ENCODE data around the gene VIT. TPM values are rescaled to one million over a fixed set of nuclear protein-coding genes. Genes with fewer than 3 reads are reported as not detected.

Gene VIT
- total RNA-seq, 2 donors from 2014 or later, result 2.0 to 10.7 TPM

GRCh38 chr2:36798724-36799123, 102.2 kb downstream of the VIT start:
- TF ChIP-seq POLR2A (IDR thresholded peaks at IDR 0.05) (no peak), CTCF (IDR thresholded peaks at IDR 0.05) (no peak), POLR2AphosphoS5 (IDR thresholded peaks at IDR 0.05) (no peak)
- no peaks in the 10 kb centered on the region for H3K4me1 ChIP-seq (replicated peaks)
- H3K27me3 ChIP-seq (replicated peaks; ENCODE audit: insufficient read depth), result no peaks in the 10 kb centered on the region
- intact Hi-C loops (cut with DNase I), result no loop called here
- DNase-seq (ENCODE audit: low spot score), result no peak
- no peaks in the 10 kb centered on the region for H3K9me3 ChIP-seq
- no peak overlapping the region for H3K27ac ChIP-seq
- no peak overlapping the region for H3K4me3 ChIP-seq
- H3K36me3 ChIP-seq, result no peaks in the 10 kb centered on the region
- 87% methylated on average over 3 of the region's 3 CpGs for WGBS

DNA sequence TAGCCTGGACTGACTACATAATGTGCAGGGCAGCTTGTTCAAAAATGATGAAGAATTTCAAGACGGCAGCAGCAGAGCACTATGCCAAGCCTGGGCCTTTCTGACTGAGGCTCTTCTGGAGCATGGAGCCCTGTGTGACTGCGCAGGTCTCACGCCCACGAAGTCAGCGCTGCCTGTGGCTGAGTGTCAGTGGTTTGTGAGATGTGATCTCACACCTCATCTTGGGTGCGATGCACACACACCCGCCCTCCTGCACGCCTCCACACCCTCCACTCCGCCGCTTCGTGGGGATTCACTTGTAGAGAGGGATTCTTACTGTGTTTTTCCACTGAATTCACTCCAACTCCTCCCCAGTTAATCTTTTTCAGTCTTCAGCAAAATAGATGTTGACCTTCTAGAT, 103.9 kb downstream of the VIT start:
- Histone ChIP-seq H3K4me3 (no peak overlapping the region), H3K4me1 (replicated peaks) (no peaks in the 10 kb centered on the region), H3K9me3 (no peaks in the 10 kb centered on the region), H3K27me3 (replicated peaks; ENCODE audit: insufficient read depth) (no peaks in the 10 kb centered on the region), H3K27ac (no peak overlapping the region), H3K36me3 (no peaks in the 10 kb centered on the region)
- 92% methylated on average over 11 of the region's 11 CpGs for WGBS
- intact Hi-C loops (cut with DNase I), result no loop called here
- TF ChIP-seq POLR2AphosphoS5 (IDR thresholded peaks at IDR 0.05), result no peak
- TF ChIP-seq CTCF (IDR thresholded peaks at IDR 0.05), result no peak
- no peak for TF ChIP-seq POLR2A (IDR thresholded peaks at IDR 0.05)
- no peak for DNase-seq (ENCODE audit: low spot score)

- WGBS, result 91% methylated on average over 6 of the region's 6 CpGs
- no peak overlapping the region for H3K4me3 ChIP-seq
- TF ChIP-seq POLR2A (IDR thresholded peaks at IDR 0.05) (no peak), POLR2AphosphoS5 (IDR thresholded peaks at IDR 0.05) (no peak), CTCF (IDR thresholded peaks at IDR 0.05) (no peak)
- no peak for DNase-seq (ENCODE audit: low spot score)
- intact Hi-C loops (cut with DNase I), result no loop called here
- H3K27ac ChIP-seq, result no peak overlapping the region
- H3K4me1 ChIP-seq (replicated peaks), result no peaks in the 10 kb centered on the region
- no peaks in the 10 kb centered on the region for H3K9me3 ChIP-seq
- H3K36me3 ChIP-seq, result no peaks in the 10 kb centered on the region
- no peaks in the 10 kb centered on the region for H3K27me3 ChIP-seq (replicated peaks; ENCODE audit: insufficient read depth)
Measured at GRCh38 chr2:36801088-36801487, 104.6 kb downstream of the VIT start.

GRCh38 chr2:36802952-36803351, 106.4 kb downstream of the VIT start:
- DNase-seq (ENCODE audit: low spot score), result no peak
- intact Hi-C loops (cut with DNase I), result no loop called here
- Histone ChIP-seq H3K9me3 (no peaks in the 10 kb centered on the region), H3K36me3 (no peaks in the 10 kb centered on the region), H3K27me3 (replicated peaks; ENCODE audit: insufficient read depth) (no peaks in the 10 kb centered on the region), H3K4me1 (replicated peaks) (no peaks in the 10 kb centered on the region), H3K27ac (no peak overlapping the region), H3K4me3 (no peak overlapping the region)
- 90% methylated on average over 3 of the region's 3 CpGs for WGBS
- TF ChIP-seq POLR2A (IDR thresholded peaks at IDR 0.05), result no peak
- TF ChIP-seq POLR2AphosphoS5 (IDR thresholded peaks at IDR 0.05), result no peak
- TF ChIP-seq CTCF (IDR thresholded peaks at IDR 0.05), result no peak

DNA sequence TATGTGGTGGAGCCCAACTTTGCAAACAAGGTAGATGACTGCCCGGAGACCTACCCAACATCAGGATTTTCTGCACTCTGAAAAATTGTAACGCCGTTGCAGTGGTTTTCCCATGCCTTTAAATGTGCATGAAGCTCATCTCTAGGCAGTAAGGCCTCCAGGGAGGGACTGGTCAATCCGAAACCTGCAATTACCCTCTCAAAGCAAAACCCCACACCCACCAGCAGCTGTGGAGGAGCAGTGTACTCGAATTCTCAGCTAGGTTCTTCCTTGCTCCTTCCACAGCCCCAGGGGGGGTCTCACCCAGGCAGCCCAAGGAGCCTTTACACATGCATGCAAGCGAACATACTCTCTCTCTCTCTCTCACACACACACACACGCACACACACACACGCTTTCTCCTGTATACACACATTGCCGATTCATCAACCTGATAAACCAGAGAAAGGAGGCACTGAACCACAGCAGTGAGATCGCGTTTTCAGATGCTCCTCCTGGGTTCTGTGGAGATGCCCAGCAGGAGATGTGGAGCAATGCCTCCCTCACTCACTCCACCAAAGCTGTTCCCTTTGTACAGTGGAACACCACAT, 109.2 kb downstream of the VIT start:
- no peak overlapping the region for H3K4me3 ChIP-seq
- H3K4me1 ChIP-seq (replicated peaks), result no peaks in the 10 kb centered on the region
- H3K9me3 ChIP-seq, result no peaks in the 10 kb centered on the region
- H3K36me3 ChIP-seq, result no peaks in the 10 kb centered on the region
- intact Hi-C loops (cut with DNase I), result no loop called here
- 84% methylated on average over 11 of the region's 11 CpGs for WGBS
- TF ChIP-seq CTCF (IDR thresholded peaks at IDR 0.05) (no peak), POLR2A (IDR thresholded peaks at IDR 0.05) (no peak)
- no peak overlapping the region for H3K27ac ChIP-seq
- no peaks in the 10 kb centered on the region for H3K27me3 ChIP-seq (replicated peaks; ENCODE audit: insufficient read depth)
- no peak for DNase-seq (ENCODE audit: low spot score)

All from prostate gland (tissue), 2 donors.